Stimulated activated CD8-positive, alpha-beta memory T cell treated with anti-CD3 and anti-CD28 coated beads, Interleukin-12 subunit alpha, Interleukin-12 subunit beta, amount 100 ng/mL, for 4 hours (primary cell): Measurements from ENCODE around the gene HSPA12A.

Source experiments
- DNase-seq: peaks from one replicate; pipeline ENCODE4 v3.0.0-alpha.2; 2020; ENCODE audit warnings: low read depth

HSPA12A gene

DNA sequence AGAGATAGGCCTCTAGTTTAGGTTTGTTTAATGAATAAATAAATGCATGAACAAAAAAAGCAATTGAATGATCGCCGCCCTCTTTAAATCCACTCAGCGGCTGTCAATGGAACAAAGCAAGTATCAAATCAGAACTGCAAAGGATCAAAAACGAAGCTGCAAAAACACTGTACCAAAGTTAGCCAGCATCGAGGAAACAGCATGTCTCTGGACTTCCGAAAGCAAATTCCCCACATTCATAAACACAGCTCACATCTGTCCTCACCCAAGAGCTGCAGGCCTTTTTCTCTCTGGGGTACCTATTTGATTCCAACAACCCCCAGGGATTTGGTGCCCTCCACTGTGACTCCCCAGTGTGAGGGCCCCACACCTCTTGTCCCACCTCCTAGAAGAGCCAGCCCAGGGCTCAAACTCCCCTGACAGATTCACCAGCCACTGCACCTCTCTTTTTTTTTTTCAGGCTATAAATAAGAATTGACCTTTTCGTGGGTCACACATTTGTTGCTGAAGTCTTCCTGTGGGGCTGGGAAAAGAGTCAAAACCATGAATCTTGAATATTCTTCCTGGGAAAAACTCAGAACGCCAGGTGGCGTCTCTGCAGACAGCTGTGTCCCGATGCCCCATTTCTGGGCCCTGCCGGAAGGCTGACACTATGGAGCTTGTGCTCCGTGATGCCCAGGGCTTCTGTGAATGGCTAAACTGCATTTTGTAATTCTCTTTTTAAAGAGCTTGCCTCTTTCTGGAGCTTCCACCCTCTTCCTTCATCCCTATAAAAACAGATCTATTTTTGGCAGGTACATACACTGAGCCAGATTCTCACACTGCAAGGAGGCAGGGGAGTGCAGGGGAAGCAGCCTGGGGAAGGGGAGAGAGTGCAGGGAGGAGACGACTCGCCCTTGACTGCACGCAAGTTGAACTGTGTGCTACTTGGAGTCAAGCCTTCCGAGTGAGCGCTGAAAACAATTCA, 51.7 kb downstream of the HSPA12A start:
- DNase-seq, result no peak

DNA sequence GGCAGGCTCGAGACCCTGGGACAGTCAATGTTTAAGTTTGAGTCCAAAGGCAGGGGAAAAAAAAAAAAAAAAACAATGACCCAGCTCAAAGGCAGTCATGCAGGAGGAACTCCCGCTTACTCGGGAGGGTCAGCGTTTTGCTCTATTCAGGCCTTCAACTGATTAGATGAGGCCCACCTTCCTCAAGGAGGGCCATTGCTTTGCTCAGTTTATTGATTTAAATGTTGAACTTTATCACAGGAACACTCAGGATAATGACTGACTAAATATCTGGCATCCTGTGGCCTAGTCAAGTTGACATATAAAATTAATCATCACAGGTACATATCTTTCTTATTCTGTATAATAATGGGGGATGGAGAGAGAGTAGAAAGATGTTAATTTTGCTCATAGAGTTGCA, 52.6 kb downstream of the HSPA12A start:
- DNase-seq, result no peak

DNA sequence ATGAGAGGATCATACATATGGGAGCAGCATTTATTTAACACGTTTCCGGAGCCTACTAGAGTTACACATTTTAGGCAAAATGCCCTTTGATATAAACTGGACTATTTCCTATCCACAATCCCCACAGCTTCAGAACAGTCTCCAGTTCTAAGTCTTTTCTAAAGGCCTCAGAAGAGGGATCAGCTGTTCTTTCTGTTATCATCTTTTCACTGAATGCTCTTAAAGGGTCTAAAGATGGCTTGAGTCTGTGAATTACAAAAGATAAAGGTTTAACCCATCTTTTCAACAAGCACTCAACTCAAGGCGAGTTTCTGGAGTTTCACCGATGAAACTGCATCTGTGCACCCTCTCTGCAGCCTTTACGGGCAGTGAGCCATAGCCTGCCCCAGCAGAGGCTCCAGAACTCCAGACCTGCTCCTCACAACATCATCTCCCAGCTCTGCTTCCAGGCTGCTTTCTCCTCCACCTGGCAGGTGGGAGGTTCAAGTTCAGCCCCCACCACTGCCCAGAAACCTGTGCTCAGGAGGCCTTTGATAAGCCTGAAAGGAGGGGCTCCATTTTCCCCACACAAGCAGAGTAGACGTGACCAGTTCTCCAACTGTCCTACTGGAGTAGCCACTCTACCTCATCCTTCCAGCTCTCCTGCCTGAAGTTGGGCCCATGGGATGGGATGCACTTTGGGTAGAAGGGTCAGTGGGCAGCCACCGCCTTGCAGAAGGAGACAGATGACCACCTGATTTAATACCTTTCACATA, 53.4 kb downstream of the HSPA12A start:
- no peak for DNase-seq

DNA sequence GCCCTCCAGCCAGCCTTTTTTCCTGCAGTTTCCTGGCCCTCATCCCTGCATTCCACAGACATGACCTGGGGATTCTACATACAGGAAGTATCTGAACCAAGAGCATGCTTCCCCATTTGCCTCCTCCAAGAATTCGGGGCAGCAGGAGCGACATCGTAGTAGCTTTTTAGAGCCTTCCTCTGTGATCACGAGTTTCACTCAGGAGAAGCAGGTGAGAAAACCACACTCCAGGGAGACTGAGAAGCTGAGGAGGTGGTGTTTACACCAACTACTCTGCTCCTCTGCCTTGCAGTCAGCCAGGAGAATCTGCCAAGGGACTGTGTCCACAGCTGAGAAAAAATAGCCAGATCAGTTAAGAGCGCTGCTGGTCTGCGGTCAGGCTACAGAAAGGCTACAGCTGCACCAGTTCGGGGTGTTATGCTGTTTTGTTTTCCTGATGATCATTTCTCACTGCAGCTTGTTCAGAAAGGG, 54.1 kb downstream of the HSPA12A start:
- no peak for DNase-seq

DNA sequence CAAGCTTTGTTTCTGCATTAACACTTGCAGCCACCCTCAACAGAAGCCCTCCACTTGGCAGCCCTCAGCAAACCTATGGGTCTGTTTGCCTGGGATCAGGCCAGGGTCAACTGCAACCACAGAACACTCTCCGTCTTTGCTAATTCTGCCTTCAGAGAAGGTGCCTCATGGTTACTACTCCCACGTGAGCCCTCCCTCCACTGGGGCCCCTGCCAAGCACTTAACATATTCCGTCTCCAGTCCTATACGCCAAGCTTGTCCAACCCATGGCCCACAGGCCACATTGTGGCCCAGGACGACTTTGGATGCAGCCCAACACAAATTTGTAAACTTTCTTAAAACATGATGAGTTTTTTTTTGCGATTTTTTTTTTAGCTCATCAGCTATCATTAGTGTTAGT, 54.7 kb downstream of the HSPA12A start:
- no peak for DNase-seq

DNA sequence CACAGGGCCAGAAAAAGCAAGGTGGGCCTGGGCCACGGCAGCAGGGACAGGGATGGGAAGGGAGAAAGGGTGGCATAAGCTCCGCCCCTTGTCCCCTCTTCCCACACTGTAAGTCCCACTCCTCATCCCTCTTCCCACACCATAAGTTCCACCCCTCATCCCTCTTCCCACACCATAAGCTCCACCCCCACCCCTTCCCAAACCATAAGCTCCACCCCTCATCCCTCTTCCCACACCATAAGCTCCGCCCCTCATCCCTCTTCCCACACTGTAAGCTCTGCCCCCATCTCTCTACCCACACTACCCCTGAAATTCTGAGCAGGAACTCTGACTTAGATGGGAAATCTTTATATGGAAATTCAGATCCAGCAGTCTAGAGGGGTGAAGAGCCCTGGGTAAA, 55.7 kb downstream of the HSPA12A start:
- no peak for DNase-seq

DNA sequence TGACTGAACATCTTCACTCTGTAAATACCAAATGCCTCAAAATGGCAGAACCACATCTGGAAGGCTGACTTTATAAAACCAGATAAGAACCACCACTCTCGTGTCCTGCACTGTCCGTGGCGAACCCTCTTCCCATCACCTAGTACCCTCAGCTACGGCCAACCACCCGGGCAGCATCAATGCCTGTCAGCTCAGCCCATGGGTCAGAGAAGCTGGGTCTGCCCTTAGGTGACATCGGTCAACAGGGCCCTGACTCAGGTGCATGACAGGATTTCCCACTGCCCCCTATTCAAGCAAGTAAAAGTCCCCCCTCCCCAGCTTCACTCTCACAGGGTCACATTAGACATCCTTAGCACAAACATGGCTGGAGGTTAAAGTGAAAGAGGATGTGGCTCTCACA, 56.6 kb downstream of the HSPA12A start:
- no peak for DNase-seq

DNA sequence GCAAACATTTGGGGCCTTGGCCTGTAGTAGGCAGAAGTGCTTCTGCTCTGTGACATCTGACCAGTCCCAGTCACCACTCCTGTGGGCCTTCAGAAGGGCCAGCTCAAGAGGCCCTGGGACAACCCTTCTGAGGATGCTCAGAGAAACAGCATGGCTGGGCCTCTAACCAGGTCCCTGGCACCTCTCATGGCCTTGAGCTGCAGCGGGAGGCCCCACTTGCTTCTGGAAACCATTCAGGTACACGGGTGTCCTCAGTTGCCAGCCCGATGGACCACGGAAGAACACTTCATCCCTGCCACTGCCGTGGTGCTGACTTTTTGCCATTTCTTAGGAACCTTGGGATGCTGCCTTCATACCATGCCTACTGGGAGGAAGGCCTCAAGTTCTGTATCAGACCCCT, 57.6 kb downstream of the HSPA12A start:
- DNase-seq, result no peak

DNA sequence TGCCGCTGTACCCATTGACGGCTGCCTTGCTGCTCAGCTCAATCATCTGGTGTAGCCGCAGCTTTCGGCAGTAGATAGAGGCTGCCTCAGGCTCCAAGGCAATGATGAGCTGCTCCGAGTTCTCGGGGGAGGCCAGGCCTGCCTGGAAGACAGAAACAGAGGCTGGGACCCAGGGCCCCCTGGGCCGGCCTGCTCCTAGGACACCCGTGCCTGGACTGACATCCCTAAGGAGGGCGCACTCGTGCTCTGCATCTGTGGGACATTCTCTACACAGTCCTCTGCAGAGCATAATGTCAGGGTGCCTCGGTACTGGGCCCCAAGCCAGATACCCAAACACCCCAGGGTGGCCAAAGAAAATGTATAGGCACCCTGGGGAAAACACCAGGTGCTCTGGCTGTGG, 58.5 kb downstream of the HSPA12A start:
- no peak for DNase-seq

DNA sequence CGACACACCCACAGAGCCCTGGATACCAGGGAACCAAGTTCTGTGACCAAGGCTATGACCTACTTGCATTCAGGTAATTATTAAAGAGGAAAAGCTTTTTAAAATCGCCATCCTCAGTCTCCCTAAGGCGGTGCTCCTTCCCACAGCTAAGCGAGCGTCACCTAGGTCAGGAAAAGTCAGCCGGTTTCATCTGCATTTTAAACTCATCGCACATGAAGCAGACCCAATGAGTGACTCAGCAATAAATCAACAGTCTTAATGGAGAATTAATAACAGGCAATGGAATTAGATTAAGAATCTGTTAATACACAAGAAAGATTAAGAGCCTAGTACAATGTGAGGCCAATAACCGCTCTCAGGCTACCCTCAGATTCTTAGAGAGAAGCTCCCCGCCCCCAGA, 59.2 kb downstream of the HSPA12A start:
- no peak for DNase-seq

DNA sequence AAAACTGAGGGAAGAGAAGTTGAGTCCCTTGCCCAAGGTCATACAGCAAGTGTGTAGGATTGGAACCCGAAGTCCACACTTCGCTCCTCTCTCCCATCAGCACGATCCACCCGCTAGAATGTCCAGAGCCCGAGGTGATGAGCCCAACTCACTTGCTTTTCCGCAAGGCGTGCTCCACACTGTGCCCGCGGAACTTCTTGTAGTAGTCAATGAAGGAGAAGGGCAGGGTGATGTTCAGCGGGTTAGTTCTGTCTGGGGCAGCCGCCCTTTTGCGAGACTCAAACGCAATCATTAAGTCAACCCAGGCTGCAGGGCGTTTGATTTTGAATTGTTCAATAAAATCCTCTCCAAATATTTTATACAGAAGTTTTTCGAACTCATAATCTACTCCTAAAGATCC, 63.0 kb downstream of the HSPA12A start:
- DNase-seq, result no peak

DNA sequence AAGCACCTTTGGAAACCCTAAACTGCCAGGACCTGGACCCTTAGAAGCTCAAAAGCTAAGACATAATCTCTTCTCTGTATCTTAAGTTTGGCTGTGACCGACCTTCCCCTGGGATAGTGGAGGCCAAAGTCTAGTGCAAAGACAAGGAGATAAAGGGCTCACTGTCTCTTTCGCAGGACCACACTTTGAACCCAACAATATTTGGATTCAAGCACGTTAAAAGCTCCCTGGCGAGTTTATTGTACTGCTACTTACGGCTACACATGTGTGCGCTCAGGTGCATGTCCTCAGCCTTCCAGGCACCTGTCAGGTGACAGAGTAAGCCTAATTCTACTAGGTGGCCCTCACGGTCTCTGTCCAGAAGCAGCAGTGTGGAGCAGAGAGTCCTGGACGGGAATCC, 65.7 kb downstream of the HSPA12A start:
- DNase-seq, result no peak

DNA sequence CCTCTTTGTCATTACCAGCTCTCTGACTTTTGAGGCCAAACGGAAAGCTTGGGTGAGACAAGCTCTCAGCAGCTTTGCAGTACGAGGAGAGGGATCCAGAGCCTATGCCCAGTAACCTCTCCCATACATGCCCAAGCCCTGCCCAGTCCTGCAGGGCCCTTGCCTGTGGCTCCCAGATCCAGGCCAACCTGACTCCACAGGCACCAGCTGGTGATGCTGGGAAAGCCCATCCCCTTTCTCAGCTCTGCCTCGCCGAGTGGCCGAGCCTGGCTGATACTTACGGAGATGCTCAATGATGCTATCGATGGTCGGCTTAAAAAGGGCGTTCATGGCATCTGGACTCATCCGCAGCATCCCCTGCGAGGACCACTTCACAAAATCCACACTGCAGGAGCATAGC, 66.2 kb downstream of the HSPA12A start:
- DNase-seq, result no peak

DNA sequence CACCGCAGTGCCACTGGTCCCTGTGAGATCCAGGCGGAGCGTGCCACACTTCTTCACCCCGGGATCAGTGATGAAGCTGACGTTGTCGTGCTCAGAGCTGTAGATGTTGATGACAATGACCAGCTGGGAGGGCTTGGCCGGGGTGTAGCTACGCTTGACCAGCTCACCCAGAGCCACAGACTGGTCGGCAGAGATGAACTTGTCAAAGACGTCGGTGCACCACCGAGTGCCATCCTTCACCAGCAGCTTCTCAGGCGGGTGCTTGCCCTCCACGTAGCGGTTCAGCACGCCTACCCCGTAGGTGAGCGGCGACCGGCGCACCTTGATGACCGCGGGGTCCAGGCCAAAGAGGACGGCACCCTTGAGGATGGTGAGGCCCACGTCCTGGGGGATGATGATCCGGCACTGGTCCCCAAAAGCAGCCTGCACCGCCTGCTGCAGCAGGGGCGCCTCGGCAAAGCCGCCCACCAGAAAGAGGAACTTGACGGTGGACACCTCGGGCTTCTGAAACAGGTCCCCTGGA, 67.4 kb downstream of the HSPA12A start:
- no peak for DNase-seq

DNA sequence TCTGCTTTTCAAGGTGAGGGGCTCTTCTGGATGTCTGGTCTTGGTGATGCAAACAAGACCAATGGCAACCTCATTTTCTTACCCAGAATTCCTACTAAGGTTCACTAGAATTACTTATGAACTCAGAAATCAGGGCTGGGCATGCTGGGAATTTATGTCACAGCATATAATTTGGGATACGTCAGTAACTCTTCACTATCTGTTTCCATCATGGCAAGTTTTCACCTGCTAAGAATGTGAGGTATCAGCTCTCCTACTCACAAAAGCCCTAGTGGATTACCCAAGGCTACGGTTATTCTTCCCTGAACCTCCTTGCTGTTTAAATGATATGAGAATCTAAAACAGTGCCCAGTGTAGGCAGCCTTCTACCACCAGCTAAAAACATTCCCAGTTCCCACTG, 68.5 kb downstream of the HSPA12A start:
- DNase-seq, result no peak

DNA sequence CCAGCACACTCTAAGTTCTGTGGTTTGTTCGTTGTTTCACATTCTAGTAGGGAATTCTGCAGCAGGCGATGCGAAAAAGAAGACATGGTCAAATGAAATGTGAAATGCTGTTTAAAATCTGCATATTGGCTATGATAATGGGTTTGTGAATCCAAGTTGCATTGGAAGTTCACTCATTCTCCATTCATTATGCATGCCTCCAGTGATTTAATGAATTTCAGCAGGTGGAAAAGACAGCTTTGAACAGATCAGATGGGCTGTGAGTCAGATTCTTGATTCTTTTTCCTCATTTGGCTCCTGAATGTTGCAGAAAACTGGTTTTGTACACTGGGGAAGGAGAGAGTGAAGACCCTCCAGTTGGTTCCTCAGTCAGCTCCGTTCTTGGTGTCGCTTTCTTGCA, 69.5 kb downstream of the HSPA12A start:
- no peak for DNase-seq

DNA sequence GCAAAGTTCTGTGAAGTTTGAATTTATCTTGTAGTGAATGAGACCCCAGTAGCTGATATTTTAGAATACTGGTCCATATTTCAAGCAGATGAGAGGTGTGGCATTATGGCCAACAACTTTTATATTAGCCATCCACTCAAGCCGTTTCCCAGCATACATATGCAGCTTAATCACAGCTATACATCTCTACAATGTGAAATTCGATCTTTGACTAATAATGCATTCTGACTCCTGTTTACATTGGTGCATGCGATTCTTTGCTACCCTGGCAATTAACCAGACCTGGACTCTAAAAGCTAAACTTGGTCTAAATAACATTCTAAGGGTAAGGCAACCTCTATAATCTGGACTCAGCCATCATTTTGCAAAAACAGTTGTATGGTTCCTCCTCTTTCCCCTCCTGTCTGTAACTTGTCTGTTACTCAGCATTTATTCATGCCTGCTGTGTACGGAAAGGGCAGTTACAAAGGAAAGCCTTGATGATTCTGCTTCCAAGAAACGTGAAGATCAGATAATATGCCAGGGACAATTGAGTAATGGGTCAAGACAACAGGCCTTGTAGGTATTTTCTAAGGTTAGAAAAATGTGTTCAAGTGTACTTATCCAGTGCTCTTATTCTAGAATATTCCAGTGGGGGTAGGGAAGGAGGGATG, 71.0 kb downstream of the HSPA12A start:
- no peak for DNase-seq

DNA sequence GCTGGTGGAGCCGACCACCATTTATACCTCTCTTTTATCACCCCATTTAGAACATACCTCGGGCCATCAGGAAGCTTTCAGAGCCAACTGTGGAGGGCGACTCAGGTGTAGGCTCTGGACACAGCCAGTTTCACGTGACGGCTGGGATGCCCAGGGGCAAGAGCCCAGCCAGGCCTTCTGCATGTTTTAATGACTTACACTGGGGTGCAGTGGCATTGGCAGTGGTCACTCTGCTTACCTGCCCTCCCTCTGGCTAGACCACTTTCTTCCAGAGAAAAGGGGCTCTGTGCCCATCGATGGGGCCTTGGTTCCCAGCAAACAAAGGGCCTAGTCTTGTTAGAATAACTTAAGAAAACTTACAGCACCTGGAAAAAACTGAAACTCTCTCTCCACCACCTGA, 71.7 kb downstream of the HSPA12A start:
- DNase-seq, result no peak

DNA sequence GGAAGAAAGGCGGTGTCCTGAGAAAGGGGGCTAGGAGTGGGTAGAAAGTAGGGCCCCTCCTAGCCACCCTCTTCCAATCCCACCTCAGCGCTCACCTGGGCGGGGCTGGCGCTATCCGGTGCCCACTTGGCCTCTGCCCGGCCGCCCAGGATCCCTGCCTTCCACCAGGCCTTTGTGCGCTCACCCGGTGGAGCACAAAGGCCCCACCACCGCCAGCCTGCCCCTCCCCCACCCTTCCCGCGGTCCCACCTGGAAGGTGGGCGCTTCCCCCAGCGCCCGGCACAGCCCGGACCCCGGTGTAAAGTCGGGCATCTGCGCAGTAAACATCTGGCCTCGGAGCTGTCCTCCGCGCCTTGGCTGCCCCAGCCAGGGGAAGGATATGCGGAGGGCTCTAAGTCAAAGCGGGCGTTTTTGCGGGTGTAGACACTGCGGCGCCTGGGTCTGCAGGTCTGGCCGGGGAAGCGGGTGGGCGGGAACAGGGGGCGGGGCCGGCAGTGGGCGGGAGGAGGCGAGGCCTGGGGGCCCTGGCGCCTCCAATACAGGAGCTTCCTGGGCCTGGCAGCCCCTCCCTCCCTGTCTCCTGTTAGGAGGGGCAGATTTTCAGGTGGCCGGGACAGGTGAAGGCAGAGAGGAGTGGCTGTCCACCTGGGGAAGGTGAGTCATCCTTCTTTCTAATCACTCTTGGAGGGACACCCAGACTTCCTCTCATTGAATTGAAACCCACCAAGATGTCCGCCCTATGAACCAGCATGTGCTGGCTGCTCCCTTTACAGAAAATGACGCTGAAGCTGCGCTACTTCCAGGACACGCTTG, 72.3 kb downstream of the HSPA12A start:
- DNase-seq, result no peak

DNA sequence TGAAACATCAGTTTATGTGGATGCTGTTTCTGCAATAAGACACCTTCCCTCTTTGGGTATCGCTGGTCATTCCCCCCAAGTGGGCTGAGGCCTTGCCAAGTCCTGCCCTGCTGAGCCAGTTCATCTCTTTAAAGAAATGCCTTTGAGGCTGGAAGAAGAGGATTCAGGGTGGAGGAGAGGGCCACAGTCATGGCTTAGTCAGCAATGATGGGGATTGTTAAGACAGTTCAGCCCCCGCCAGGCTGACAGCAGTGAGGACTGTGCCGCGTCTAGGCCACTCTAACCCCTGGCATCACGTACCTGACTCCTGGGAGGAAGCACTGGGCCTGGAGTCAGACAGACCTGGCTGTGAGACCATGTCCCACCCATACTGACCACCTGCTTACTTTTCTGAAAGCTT, 73.3 kb downstream of the HSPA12A start:
- no peak for DNase-seq

DNA sequence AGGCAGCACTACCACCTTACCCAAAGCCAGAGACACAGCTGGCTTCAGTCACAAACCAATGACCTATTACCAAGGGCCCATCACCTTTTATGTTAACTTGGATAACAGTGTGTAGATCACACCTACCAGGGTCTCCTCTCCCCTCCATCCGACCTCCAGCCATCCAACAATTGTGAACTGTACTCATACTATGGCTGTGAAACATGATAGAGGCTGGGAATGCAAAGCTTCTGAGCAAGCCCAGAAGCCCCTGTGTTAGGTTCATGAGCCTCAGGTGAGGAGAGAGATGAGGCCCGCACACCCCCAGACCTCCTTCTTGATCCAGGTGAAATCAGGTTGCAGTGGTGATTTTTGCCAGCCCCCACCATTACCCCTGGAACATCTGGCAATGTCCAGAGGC, 73.9 kb downstream of the HSPA12A start:
- no peak for DNase-seq

DNA sequence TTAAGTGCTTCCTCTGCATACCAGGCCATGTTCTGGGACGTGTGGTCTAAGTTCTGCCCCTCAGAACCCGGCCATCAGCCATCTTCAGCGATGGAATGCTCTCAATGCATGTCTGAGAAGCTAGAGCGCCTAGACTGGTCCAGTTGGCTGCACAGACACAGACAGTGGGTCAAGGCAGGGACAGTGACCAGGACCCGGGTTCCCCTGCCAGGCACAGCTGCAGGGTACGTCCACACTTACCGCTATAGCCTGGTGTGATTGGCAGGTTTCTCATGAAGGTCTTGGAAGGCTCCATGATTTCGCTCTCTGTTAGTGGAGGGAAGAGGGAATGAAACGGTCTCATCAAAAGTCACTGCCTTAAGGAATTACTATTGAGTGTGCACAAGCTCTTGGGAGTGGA, 74.3 kb downstream of the HSPA12A start:
- no peak for DNase-seq
